ENCODE measurements around the gene GNGT2. TPM values are rescaled to one million over a fixed set of nuclear protein-coding genes. Genes with fewer than 3 reads are reported as not detected.

The GNGT2 gene
- total and polyA plus RNA-seq, 4 experiments from 2014 or later, result 2.9 to 8.2 (median 5.1) TPM

DNA sequence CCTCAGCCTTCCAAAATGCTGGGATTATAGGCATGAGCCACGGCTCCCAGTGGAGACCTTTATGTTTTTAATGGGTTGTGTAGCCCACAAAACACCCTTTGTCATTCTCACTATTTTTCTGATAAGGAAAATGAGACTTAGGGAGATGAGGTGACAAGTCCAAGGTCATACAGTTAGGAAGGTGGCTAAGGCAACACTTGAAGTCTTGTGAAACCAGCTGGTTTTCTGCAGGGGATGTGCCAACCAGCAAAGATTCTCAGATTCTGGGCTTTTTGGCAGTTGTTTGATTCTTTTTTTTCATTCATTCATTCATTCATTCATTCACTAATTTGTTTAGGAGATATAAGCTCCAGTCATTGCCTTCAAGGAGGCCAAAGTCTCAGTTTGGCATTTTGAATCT lies 30.2 kb upstream of the GNGT2 start:
- Mint-ChIP-seq H3K36me3 (no peaks in the 10 kb centered on the region), H3K27ac (no peak overlapping the region), H3K4me1 (peaks cover 0 to 1% (median 0%) of the 10 kb centered on the region in 4 donors), H3K27me3 (peaks cover 0 to 5% of the 10 kb centered on the region in 2 donors), H3K4me3 (no peak overlapping the region), H3K9me3 (no peaks in the 10 kb centered on the region)
- ChIA-PET POLR2A (ENCODE audit: partially characterized antibody) (no interaction called here), CTCF (ENCODE audit: partially characterized antibody) (interaction anchor here (1.4 kb wide), 1 partner anchor 12 kb away, joined by 6 read pairs; no protein-coding TSS in a partner anchor)
- intact Hi-C loops (cut with micrococcal nuclease), result no loop called here
- no peak for DNase-seq
- Histone ChIP-seq H3K4me1 (ENCODE audit: insufficient read depth, low read length) (no peaks in the 10 kb centered on the region), H3K27me3 (ENCODE audit: insufficient read depth, low read length) (no peaks in the 10 kb centered on the region), H3K36me3 (ENCODE audit: insufficient read depth, low read length) (no peaks in the 10 kb centered on the region), H3K4me3 (ENCODE audit: low read length in 2 of 2) (no peak overlapping the region), H3K27ac (ENCODE audit: low read depth, low read length) (no peak overlapping the region), H3K9me3 (ENCODE audit: control insufficient read depth in 1 of 2, low read length in 2 of 2) (no peaks in the 10 kb centered on the region)

DNA sequence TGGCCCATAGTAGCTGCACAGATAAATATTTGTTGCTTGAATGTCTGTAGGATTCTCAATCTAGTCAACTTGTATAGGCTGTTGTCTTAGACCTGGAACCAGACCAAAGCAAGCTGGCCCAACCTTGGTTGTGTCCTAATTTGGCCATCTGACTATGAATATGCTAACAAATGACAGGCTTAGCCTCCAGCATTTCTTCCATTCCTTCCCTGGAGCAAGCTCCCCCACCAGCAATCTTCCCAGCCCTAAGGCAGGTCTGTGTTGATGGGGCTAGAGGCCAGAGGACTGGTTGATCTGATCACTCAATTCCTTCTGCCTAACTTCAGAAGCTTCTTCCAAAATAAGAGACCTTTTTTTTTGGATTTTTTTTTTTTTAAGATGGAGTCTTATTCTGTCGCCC lies 29.6 kb upstream of the GNGT2 start:
- Mint-ChIP-seq H3K27ac (no peak overlapping the region), H3K4me3 (no peak overlapping the region), H3K9me3 (no peaks in the 10 kb centered on the region), H3K36me3 (no peaks in the 10 kb centered on the region), H3K27me3 (peaks cover 0 to 5% of the 10 kb centered on the region in 2 donors), H3K4me1 (peaks cover 0 to 1% (median 0%) of the 10 kb centered on the region in 4 donors)
- intact Hi-C loops (cut with micrococcal nuclease), result no loop called here
- no peaks in the 10 kb centered on the region for H3K36me3 ChIP-seq (ENCODE audit: insufficient read depth, low read length)
- ChIA-PET POLR2A (ENCODE audit: partially characterized antibody) (no interaction called here), CTCF (ENCODE audit: partially characterized antibody) (interaction anchor here (1.0 to 1.7 kb wide), 4 partner anchors 10 to 60 kb away, joined by 3 to 9 read pairs (median 7); no protein-coding TSS in a partner anchor)
- H3K27me3 ChIP-seq (ENCODE audit: insufficient read depth, low read length), result no peaks in the 10 kb centered on the region
- no peak overlapping the region for H3K27ac ChIP-seq (ENCODE audit: low read depth, low read length)
- H3K4me1 ChIP-seq (ENCODE audit: insufficient read depth, low read length), result no peaks in the 10 kb centered on the region
- DNase-seq, result no peak
- no peak overlapping the region for H3K4me3 ChIP-seq (ENCODE audit: low read length in 2 of 2)
- H3K9me3 ChIP-seq (ENCODE audit: control insufficient read depth in 1 of 2, low read length in 2 of 2), result no peaks in the 10 kb centered on the region

DNA sequence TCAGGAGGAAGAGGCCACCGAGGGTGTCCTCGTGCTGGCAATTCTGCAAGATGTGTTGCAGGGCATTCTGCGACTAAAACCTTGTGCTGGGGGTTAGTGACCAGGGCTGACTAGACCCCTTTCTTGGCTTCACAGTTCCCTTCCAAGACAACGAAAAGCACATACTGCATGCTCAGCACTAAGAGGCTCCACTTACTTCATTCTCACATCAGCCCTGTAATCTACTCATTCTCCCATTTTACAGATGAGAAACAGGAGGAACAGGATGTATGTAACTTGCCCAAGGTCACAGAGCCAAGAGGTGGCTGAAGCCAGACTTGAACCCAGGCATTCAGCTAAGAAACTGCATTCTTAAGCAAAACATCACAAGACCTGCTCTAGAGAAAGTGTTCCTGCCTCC lies 25.5 kb upstream of the GNGT2 start:
- Mint-ChIP-seq H3K9me3 (no peaks in the 10 kb centered on the region), H3K4me1 (peaks cover 3 to 10% (median 5%) of the 10 kb centered on the region in 4 donors), H3K27me3 (peaks cover 0 to 5% of the 10 kb centered on the region in 2 donors), H3K36me3 (no peaks in the 10 kb centered on the region), H3K27ac (no peak overlapping the region), H3K4me3 (no peak overlapping the region)
- ChIA-PET CTCF (ENCODE audit: partially characterized antibody) (interaction anchor here (1.0 to 13.8 kb wide), 4 partner anchors 8 to 54 kb away, joined by 3 to 315 read pairs (median 6); no protein-coding TSS in a partner anchor), POLR2A (ENCODE audit: partially characterized antibody) (no interaction called here)
- no peak overlapping the region for H3K4me3 ChIP-seq (ENCODE audit: low read length in 2 of 2)
- no peak for DNase-seq
- peaks cover 7% of the 10 kb centered on the region for H3K27me3 ChIP-seq (ENCODE audit: insufficient read depth, low read length)
- intact Hi-C loops (cut with micrococcal nuclease), result no loop called here
- H3K4me1 ChIP-seq (ENCODE audit: insufficient read depth, low read length), result peaks cover 8% of the 10 kb centered on the region
- no peaks in the 10 kb centered on the region for H3K36me3 ChIP-seq (ENCODE audit: insufficient read depth, low read length)
- no peak overlapping the region for H3K27ac ChIP-seq (ENCODE audit: low read depth, low read length)
- H3K9me3 ChIP-seq (ENCODE audit: control insufficient read depth in 1 of 2, low read length in 2 of 2), result no peaks in the 10 kb centered on the region

DNA sequence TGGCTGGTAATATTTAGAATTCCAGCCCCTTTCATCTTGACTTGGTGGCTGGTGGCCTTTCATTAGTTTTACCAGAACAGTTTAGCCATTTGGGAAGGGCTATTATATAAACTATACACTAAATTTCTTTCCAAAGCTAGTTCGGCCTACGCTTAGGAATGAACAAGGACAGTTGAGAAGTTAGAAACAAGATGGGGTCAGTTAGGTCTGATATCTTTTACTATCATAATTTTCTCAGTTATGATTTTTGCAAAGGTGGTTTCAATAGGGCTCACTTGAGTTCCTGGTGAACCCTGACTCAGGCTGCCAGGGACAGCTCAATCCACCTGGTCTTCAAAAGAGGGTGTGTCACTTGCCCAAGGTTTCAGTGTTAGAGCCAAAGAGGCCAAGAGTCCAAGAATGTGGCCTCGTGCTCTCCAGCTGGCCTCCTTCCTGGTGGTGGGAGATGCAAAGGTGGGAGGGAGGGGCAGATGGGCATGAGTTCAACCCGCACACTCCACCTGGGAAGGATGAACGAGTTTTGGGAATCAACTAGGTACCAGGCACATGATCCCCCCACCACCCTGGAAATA lies 24.2 kb upstream of the GNGT2 start:
- Histone ChIP-seq H3K27ac (ENCODE audit: low read depth, low read length) (no peak overlapping the region), H3K4me3 (ENCODE audit: low read length in 2 of 2) (no peak overlapping the region), H3K27me3 (ENCODE audit: insufficient read depth, low read length) (peaks cover 9% of the 10 kb centered on the region), H3K36me3 (ENCODE audit: insufficient read depth, low read length) (no peaks in the 10 kb centered on the region), H3K4me1 (ENCODE audit: insufficient read depth, low read length) (peaks cover 17% of the 10 kb centered on the region), H3K9me3 (ENCODE audit: control insufficient read depth in 1 of 2, low read length in 2 of 2) (no peaks in the 10 kb centered on the region)
- Mint-ChIP-seq H3K36me3 (no peaks in the 10 kb centered on the region), H3K27ac (no peak overlapping the region), H3K4me3 (no peak overlapping the region), H3K9me3 (no peaks in the 10 kb centered on the region), H3K27me3 (peaks cover under 1 to 5% of the 10 kb centered on the region in 2 donors), H3K4me1 (peaks cover 3 to 13% (median 7%) of the 10 kb centered on the region in 4 donors)
- ChIA-PET CTCF (ENCODE audit: partially characterized antibody) (interaction anchor here (1.2 to 13.8 kb wide), 2 partner anchors 9 to 53 kb away, joined by 7 to 315 read pairs; no protein-coding TSS in a partner anchor), POLR2A (ENCODE audit: partially characterized antibody) (no interaction called here)
- intact Hi-C loops (cut with micrococcal nuclease), result no loop called here
- no peak for DNase-seq

DNA sequence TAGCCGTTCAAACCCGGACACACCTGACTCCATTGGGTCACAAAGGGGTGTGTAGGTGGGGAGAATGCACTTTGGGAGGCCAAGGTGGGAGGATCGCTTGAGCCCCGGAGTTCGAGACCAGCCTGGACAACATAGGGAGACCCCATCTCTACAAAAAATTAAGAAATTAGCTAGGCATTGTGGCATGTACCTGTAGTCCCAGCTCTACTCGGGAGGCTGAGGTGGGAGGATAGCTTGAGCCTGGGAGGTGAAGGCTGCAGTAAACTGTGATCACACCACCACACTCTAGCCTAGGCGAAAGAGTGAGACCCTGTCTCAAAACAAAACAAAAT lies 21.2 kb upstream of the GNGT2 start:
- H3K9me3 ChIP-seq (ENCODE audit: control insufficient read depth in 1 of 2, low read length in 2 of 2), result no peaks in the 10 kb centered on the region
- H3K27ac ChIP-seq (ENCODE audit: low read depth, low read length), result no peak overlapping the region
- Mint-ChIP-seq H3K4me1 (peaks cover 8 to 24% (median 13%) of the 10 kb centered on the region in 4 donors), H3K27me3 (peaks cover 7 to 12% of the 10 kb centered on the region in 2 donors), H3K27ac (peak overlapping the region in 3 of 7 donors; percentile 37 to 90 (median 85)), H3K4me3 (peak overlapping the region; percentile 81 to 95 (median 86)), H3K9me3 (no peaks in the 10 kb centered on the region), H3K36me3 (no peaks in the 10 kb centered on the region)
- peaks cover 17% of the 10 kb centered on the region for H3K4me1 ChIP-seq (ENCODE audit: insufficient read depth, low read length)
- H3K4me3 ChIP-seq (ENCODE audit: low read length in 2 of 2), result peak overlapping the region in 1 of 2 donors; percentile 62
- intact Hi-C loops (cut with micrococcal nuclease), result no loop called here
- DNase-seq, result no peak
- H3K36me3 ChIP-seq (ENCODE audit: insufficient read depth, low read length), result no peaks in the 10 kb centered on the region
- CTCF ChIA-PET (ENCODE audit: partially characterized antibody), result interaction anchor here (1.7 to 13.8 kb wide), 3 partner anchors 39 to 137 kb away, joined by 3 to 315 read pairs (median 120); no protein-coding TSS in a partner anchor
- peaks cover 16% of the 10 kb centered on the region for H3K27me3 ChIP-seq (ENCODE audit: insufficient read depth, low read length)
- POLR2A ChIA-PET (ENCODE audit: partially characterized antibody), result interaction anchor here (1.6 to 2.8 kb wide), 2 partner anchors 16 to 39 kb away, joined by 4 to 24 read pairs; no protein-coding TSS in a partner anchor

DNA sequence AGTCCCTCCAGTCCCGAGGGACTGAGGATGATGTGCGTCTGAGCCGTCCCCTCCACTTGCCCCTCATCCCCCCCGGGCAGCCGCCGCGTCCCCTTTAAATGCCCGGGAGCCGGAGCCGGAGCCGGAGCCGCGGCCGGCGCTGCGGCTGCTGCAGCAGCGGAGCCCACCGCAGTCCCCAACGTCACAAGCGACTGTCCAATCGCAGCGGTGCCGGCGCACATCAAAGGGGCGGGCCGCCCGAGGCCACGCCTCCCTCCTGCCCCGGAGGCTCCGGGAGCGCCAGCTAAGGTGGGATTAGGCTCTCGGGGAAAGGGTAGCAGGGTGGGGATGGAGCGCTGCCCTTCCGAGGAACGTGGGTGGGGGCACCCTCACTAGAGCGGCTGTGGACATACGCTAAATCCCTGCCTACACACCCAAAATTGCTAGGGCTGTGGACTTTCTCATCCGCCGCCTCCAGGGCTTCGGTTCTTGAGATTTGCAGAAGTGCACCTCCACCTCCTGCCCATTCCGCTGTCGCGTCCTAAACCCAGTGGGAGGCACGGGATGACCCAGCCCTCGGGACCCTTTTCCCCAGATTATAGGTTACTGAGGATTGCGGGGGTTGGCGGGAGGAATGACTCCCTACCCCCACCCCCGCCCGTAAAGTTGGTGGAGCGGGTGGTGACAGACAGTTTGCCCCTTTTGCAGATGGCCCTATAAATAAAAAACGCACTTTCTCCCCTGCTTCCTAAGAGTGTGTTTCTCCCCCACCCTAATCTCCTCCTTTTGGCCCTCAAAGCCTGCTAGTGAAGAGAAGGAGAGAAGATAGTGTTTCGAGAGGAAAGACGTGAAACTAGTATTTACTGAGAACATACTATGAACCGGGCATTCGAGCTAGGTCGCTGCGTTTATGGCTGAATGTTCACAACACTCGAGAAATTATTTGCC lies 20.5 kb upstream of the GNGT2 start, which contains the start of gene PHOSPHO1:
Gene PHOSPHO1, minus strand, starts transcription at position 152 of the 927 bp plus-strand sequence. CDS start 4,096 bp downstream, outside the sequence.
- no peaks in the 10 kb centered on the region for H3K9me3 ChIP-seq (ENCODE audit: control insufficient read depth in 1 of 2, low read length in 2 of 2)
- peak within 1 kb of the TSS; percentile 81 to 95 (median 86) for H3K4me3 Mint-ChIP-seq
- peak within 1 kb of the TSS; percentile 62 to 88 for H3K4me3 ChIP-seq (ENCODE audit: low read length in 2 of 2)
- H3K36me3 ChIP-seq (ENCODE audit: insufficient read depth, low read length), result no peaks in the 10 kb centered on the region
- intact Hi-C loops (cut with micrococcal nuclease), result no loop called here
- H3K4me1 ChIP-seq (ENCODE audit: insufficient read depth, low read length), result peaks cover 17% of the 10 kb centered on the region
- H3K36me3 Mint-ChIP-seq, result no peaks in the 10 kb centered on the region
- POLR2A ChIA-PET (ENCODE audit: partially characterized antibody), result interaction anchor here (0.7 to 2.8 kb wide), 4 partner anchors 15 to 322 kb away, joined by 3 to 24 read pairs (median 4); partner anchors contain the start of genes ABI3 and GNGT2
- CTCF ChIA-PET (ENCODE audit: partially characterized antibody), result interaction anchor here (1.0 to 13.8 kb wide), 4 partner anchors 39 to 326 kb away, joined by 3 to 315 read pairs (median 62); no protein-coding TSS in a partner anchor
- peak; percentile 83 to 87 (median 84) for DNase-seq
- peaks cover 16% of the 10 kb centered on the region for H3K27me3 ChIP-seq (ENCODE audit: insufficient read depth, low read length)
- no peak within 1 kb of the TSS for H3K27ac ChIP-seq (ENCODE audit: low read depth, low read length)
- H3K4me1 Mint-ChIP-seq, result peaks cover 8 to 24% (median 13%) of the 10 kb centered on the region in 4 donors
- H3K9me3 Mint-ChIP-seq, result no peaks in the 10 kb centered on the region
- H3K27ac Mint-ChIP-seq, result peak within 1 kb of the TSS; percentile 35 to 96 (median 78)
- peaks cover 7 to 12% of the 10 kb centered on the region in 2 donors for H3K27me3 Mint-ChIP-seq
